GM11168 (cell line): Measurements from ENCODE around the gene TMEM203.
"Not testable (repeated sequence)": the region's sequence is repeated elsewhere in the genome, so short reads cannot be mapped to it uniquely, and the experiment has no call there.

Experiments used
- in situ Hi-C: fragments of 300-500 bp; cut with MboI; formaldehyde crosslinking; loops from one replicate; pipeline ENCODE4 v1.12.0; 2022; ENCODE audit warnings: low sequenced_read_pairs; ENCODE audit not compliant: unreplicated experiment

Gene TMEM203

GRCh38 chr9:137242269-137243203 lies 37.1 kb upstream of the TMEM203 start:
- in situ Hi-C loops = no loop called here

- in situ Hi-C loops = no loop called here
Measured at GRCh38 chr9:137241490-137242268, 36.2 kb upstream of the TMEM203 start.

GRCh38 chr9:137240841-137241489 lies 35.5 kb upstream of the TMEM203 start, which contains the start of gene TUBB4B:
TUBB4B (plus strand) TSS chr9:137241287; CDS start chr9:137241361, 74 bp downstream.
- in situ Hi-C loops = no loop called here

- in situ Hi-C loops = no loop called here
Measured at GRCh38 chr9:137240318-137240840, 34.9 kb upstream of the TMEM203 start.

GRCh38 chr9:137239541-137240200 lies 34.2 kb upstream of the TMEM203 start:
- in situ Hi-C loops = not testable (repeated sequence)

GRCh38 chr9:137237759-137238726 lies 32.6 kb upstream of the TMEM203 start:
- in situ Hi-C loops = no loop called here

- in situ Hi-C loops = no loop called here
Measured at GRCh38 chr9:137236936-137237421, 31.5 kb upstream of the TMEM203 start.

GRCh38 chr9:137236238-137236935 lies 30.9 kb upstream of the TMEM203 start:
- in situ Hi-C loops = no loop called here

GRCh38 chr9:137235424-137236237 lies 30.2 kb upstream of the TMEM203 start:
- in situ Hi-C loops = no loop called here

- in situ Hi-C loops = loop anchor here (5.0 kb wide), 1 partner anchor 113 kb away; no protein-coding TSS in a partner anchor
Measured at GRCh38 chr9:137234758-137235423, 29.4 kb upstream of the TMEM203 start.

GRCh38 chr9:137234055-137234697 lies 28.7 kb upstream of the TMEM203 start:
- in situ Hi-C loops = loop anchor here (5.0 kb wide), 1 partner anchor 112 kb away; no protein-coding TSS in a partner anchor

GRCh38 chr9:137233143-137233980 lies 27.9 kb upstream of the TMEM203 start:
- in situ Hi-C loops = loop anchor here (5.0 kb wide), 1 partner anchor 111 kb away; no protein-coding TSS in a partner anchor

GRCh38 chr9:137232510-137232909 lies 27.1 kb upstream of the TMEM203 start:
- in situ Hi-C loops = loop anchor here (5.0 kb wide), 1 partner anchor 110 kb away; no protein-coding TSS in a partner anchor

- in situ Hi-C loops = loop anchor here (5.0 kb wide), 1 partner anchor 110 kb away; no protein-coding TSS in a partner anchor
Measured at GRCh38 chr9:137232101-137232500, 26.7 kb upstream of the TMEM203 start.
